Uterus (tissue), 4 donors: ENCODE results near the gene SCT. TPM values are rescaled to one million over a fixed set of nuclear protein-coding genes. Genes with fewer than 3 reads are reported as not detected.

Experiments
- DNase-seq, 2 donors: peaks; one replicate each; pipeline ENCODE4 v3.0.0-alpha.2; 2019 to 2020
- H3K27ac ChIP-seq, 2 donors: fragments of 200-600 bp; sonication (generic); 1 replicate in 1 of 2; 2 replicates in 1 of 2; pipeline ENCODE4 v1.5.1; 2016 to 2018
- H3K27me3 ChIP-seq, 2 donors: fragments of 200-600 bp; sonication (generic); one replicate each; pipeline ENCODE4 v1.5.1; 2018 to 2019; ENCODE audit warnings: control low read depth in 1 of 2
- H3K36me3 ChIP-seq, 2 donors: fragments of 200-600 bp; sonication (generic); one replicate each; pipeline ENCODE4 v1.5.1; 2019; ENCODE audit warnings: control low read depth in 1 of 2
- H3K4me1 ChIP-seq, 2 donors: fragments of 200-600 bp; sonication (generic); one replicate each; pipeline ENCODE4 v1.5.1; 2018 to 2019; ENCODE audit warnings: control low read depth in 1 of 2
- H3K4me3 ChIP-seq, 2 donors: fragments of 200-600 bp; sonication (generic); 1 replicate in 1 of 2; 2 replicates in 1 of 2; pipeline ENCODE4 v1.5.1; 2018 to 2019; ENCODE audit warnings: mild to moderate bottlenecking in 1 of 2
- H3K9me3 ChIP-seq, 2 donors: fragments of 200-600 bp; sonication (generic); one replicate each; pipeline ENCODE4 v1.5.1; 2019; ENCODE audit warnings: control low read depth in 1 of 2
- CTCF ChIP-seq, 4 experiments: fragments of 200-600 bp in 2 of 4; fragments of 450-650 bp in 2 of 4; sonication (generic) in 2 of 4; IDR thresholded peaks; one replicate each; pipeline ENCODE4 v1.5.1; 2016 to 2019; ENCODE audit warnings: antibody characterized with exemption in 4 of 4, mild to moderate bottlenecking in 2 of 4, moderate library complexity in 1 of 4
- POLR2A ChIP-seq, 2 donors: fragments of 450-650 bp; IDR thresholded peaks; one replicate each; pipeline ENCODE4 v1.6.1; 2016; ENCODE audit warnings: antibody characterized with exemption in 2 of 2, mild to moderate bottlenecking in 1 of 2, moderate library complexity in 1 of 2
- intact Hi-C: fragments of 100-400 bp; cut with DNase I; formaldehyde crosslinking; loops from one replicate; pipeline ENCODE4 v1.15.1; 2023; ENCODE audit warnings: low total_unique reads
- total RNA-seq, 4 donors: library from RNA; depleted of rRNA in 3 of 4; stranded (reverse); fragments of >200 nt in 3 of 4; gene quantifications; one replicate each; pipeline versions ENCODE4 v1.1.0 to v1.2.4, GENCODE V29; 2014 to 2023
- donor health status: DM: yes; HTN: yes; CAD: no.

The SCT gene
- total RNA-seq, 4 donors from 2014 or later: not detected

GRCh38 chr11:579830-580601, 47.0 kb downstream of the SCT start:
- Histone ChIP-seq H3K27ac (no peak overlapping the region), H3K27me3 (no peaks in the 10 kb centered on the region), H3K4me1 (peaks cover 8 to 20% of the 10 kb centered on the region in 2 donors), H3K9me3 (no peaks in the 10 kb centered on the region), H3K4me3 (no peak overlapping the region), H3K36me3 (no peaks in the 10 kb centered on the region)
- TF ChIP-seq CTCF (IDR thresholded peaks at IDR 0.05) (no peak), POLR2A (IDR thresholded peaks at IDR 0.05) (no peak)
- intact Hi-C loops: no loop called here
- DNase-seq: no peak

GRCh38 chr11:578276-579035, 48.5 kb downstream of the SCT start:
- Histone ChIP-seq H3K9me3 (no peaks in the 10 kb centered on the region), H3K27ac (no peak overlapping the region), H3K27me3 (no peaks in the 10 kb centered on the region), H3K36me3 (no peaks in the 10 kb centered on the region), H3K4me1 (peaks cover 9 to 22% of the 10 kb centered on the region in 2 donors), H3K4me3 (no peak overlapping the region)
- TF ChIP-seq CTCF (IDR thresholded peaks at IDR 0.05) (no peak), POLR2A (IDR thresholded peaks at IDR 0.05) (no peak)
- intact Hi-C loops: no loop called here
- no peak for DNase-seq

GRCh38 chr11:577611-577894, 49.4 kb downstream of the SCT start:
- peak overlapping the region; percentile 52 to 96 for H3K4me3 ChIP-seq
- no peaks in the 10 kb centered on the region for H3K9me3 ChIP-seq
- peaks cover 13 to 27% of the 10 kb centered on the region in 2 donors for H3K4me1 ChIP-seq
- no peak for DNase-seq
- H3K27ac ChIP-seq: no peak overlapping the region
- intact Hi-C loops: no loop called here
- no peaks in the 10 kb centered on the region for H3K27me3 ChIP-seq
- TF ChIP-seq POLR2A (IDR thresholded peaks at IDR 0.05) (no peak), CTCF (IDR thresholded peaks at IDR 0.05) (no peak)
- H3K36me3 ChIP-seq: no peaks in the 10 kb centered on the region

- Histone ChIP-seq H3K27ac (peak overlapping the region in 1 of 2 donors; percentile 63), H3K27me3 (no peaks in the 10 kb centered on the region), H3K4me1 (peaks cover 13 to 27% of the 10 kb centered on the region in 2 donors), H3K4me3 (peak overlapping the region; percentile 52 to 96), H3K9me3 (no peaks in the 10 kb centered on the region), H3K36me3 (no peaks in the 10 kb centered on the region)
- intact Hi-C loops: no loop called here
- no peak for TF ChIP-seq POLR2A (IDR thresholded peaks at IDR 0.05)
- no peak for TF ChIP-seq CTCF (IDR thresholded peaks at IDR 0.05)
- DNase-seq: no peak
These were observed 50.0 kb downstream of the SCT start for GRCh38 chr11:576811-577610.

Other genes with a start within 250 kb of the SCT start
- gene PKP3, start 233.0 kb downstream of the SCT start, total RNA-seq: 1 to 10 TPM in 2 of 4 donors, under 1 TPM in 1, not detected in 1; 0.46 to 5.1 (median 1.5) TPM
- gene SIGIRR, start 212.2 kb downstream of the SCT start, total RNA-seq: 10 to 100 TPM; 13.3 to 61.5 (median 38.4) TPM
- gene ANO9, start 185.2 kb downstream of the SCT start, total RNA-seq: 1 to 10 TPM in 2 of 4 donors, under 1 TPM in 2; 0.59 to 8.2 (median 1.1) TPM
- gene PTDSS2, start 176.9 kb downstream of the SCT start, total RNA-seq: 10 to 100 TPM; 20.7 to 43.7 (median 22.8) TPM
- 100 to 1,000 TPM; 111 to 175 (median 142) TPM for gene RNH1, start 119.9 kb downstream of the SCT start, total RNA-seq
- 10 to 100 TPM in 3 of 4 donors, 1 to 10 TPM in 1; 5.4 to 37.6 (median 23.8) TPM for gene HRAS, start 91.6 kb downstream of the SCT start, total RNA-seq
- gene LRRC56, start 89.7 kb downstream of the SCT start, total RNA-seq: 1 to 10 TPM in 2 of 4 donors, not detected in 2; 1.7 to 1.9 TPM
- 1 to 10 TPM in 1 of 4 donors, under 1 TPM in 2, not detected in 1; 0.14 to 2.2 (median 0.51) TPM for gene LMNTD2, start 66.4 kb downstream of the SCT start, total RNA-seq
- gene RASSF7, start 66.2 kb downstream of the SCT start, total RNA-seq: 10 to 100 TPM in 2 of 4 donors, 1 to 10 TPM in 1, under 1 TPM in 1; 0.59 to 13.1 (median 8.0) TPM
- gene PHRF1, start 50.7 kb downstream of the SCT start, total RNA-seq: 10 to 100 TPM in 3 of 4 donors, 1 to 10 TPM in 1; 5.0 to 45.8 (median 24.1) TPM
- 10 to 100 TPM in 3 of 4 donors, 1 to 10 TPM in 1; 9.1 to 33.6 (median 13.1) TPM for gene IRF7, start 11.2 kb downstream of the SCT start, total RNA-seq
- under 1 TPM in 3 of 4 donors, not detected in 1; 0.26 to 0.55 (median 0.29) TPM for gene CDHR5, start 2.2 kb downstream of the SCT start, total RNA-seq
- gene DRD4, start 10.1 kb upstream of the SCT start, total RNA-seq: 1 to 10 TPM in 1 of 4 donors, not detected in 3; 4.5 TPM
- gene DEAF1, start 68.0 kb upstream of the SCT start, total RNA-seq: 10 to 100 TPM in 2 of 4 donors, 1 to 10 TPM in 2; 7.9 to 45.6 (median 20.4) TPM
- 10 to 100 TPM in 2 of 4 donors, 1 to 10 TPM in 2; 2.6 to 35.3 (median 8.1) TPM for gene TMEM80, start 68.6 kb upstream of the SCT start, total RNA-seq
- 10 to 100 TPM; 12.2 to 52.8 (median 32.3) TPM for gene EPS8L2, start 79.0 kb upstream of the SCT start, total RNA-seq
- gene TALDO1, start 120.3 kb upstream of the SCT start, total RNA-seq: 100 to 1,000 TPM in 1 of 4 donors, 10 to 100 TPM in 3; 60.3 to 146 (median 66.9) TPM
- 10 to 100 TPM; 11.8 to 81.1 (median 29.3) TPM for gene GATD1, start 150.3 kb upstream of the SCT start, total RNA-seq
- under 1 TPM in 1 of 4 donors, not detected in 3; 0.41 TPM for gene CEND1, start 162.9 kb upstream of the SCT start, total RNA-seq
- gene SLC25A22, start 171.1 kb upstream of the SCT start, total RNA-seq: 10 to 100 TPM in 1 of 4 donors, 1 to 10 TPM in 2, under 1 TPM in 1; 0.29 to 20.8 (median 5.4) TPM
- 10 to 100 TPM in 2 of 4 donors, 1 to 10 TPM in 2; 1.3 to 20.2 (median 10.1) TPM for gene PIDD1, start 178.1 kb upstream of the SCT start, total RNA-seq
- 1,000 to 10,000 TPM in 1 of 4 donors, 100 to 1,000 TPM in 3; 100 to 1,968 (median 496) TPM for gene RPLP2, start 182.8 kb upstream of the SCT start, total RNA-seq
- gene PNPLA2, start 191.7 kb upstream of the SCT start, total RNA-seq: 10 to 100 TPM; 16.9 to 96.2 (median 37.1) TPM
- 10 to 100 TPM in 1 of 4 donors, 1 to 10 TPM in 2, under 1 TPM in 1; 0.77 to 15.5 (median 2.5) TPM for gene CRACR2B, start 200.7 kb upstream of the SCT start, total RNA-seq
- gene CD151, start 205.8 kb upstream of the SCT start, total RNA-seq: 100 to 1,000 TPM in 3 of 4 donors, 10 to 100 TPM in 1; 76.8 to 382 (median 259) TPM
- 10 to 100 TPM; 10.5 to 81.5 (median 42.8) TPM for gene POLR2L, start 215.3 kb upstream of the SCT start, total RNA-seq
- 100 to 1,000 TPM in 2 of 4 donors, 10 to 100 TPM in 2; 68.4 to 119 (median 105) TPM for gene TSPAN4, start 215.7 kb upstream of the SCT start, total RNA-seq